ENCODE data around the gene DOK7. TPM values are rescaled to one million over a fixed set of nuclear protein-coding genes. Genes with fewer than 3 reads are reported as not detected.

The DOK7 gene
- 35.5 TPM for total RNA-seq
- long read RNA-seq, transcript DOK7-201 (7 exons, 2,562 nt): major isoform, 61 of 135 reads
- long read RNA-seq, transcript DOK7-203 (7 exons, 2,551 nt): minor isoform, 9 of 135 reads
- long read RNA-seq, partial matches to known transcripts: 41 of 135 reads
- long read RNA-seq, other reads (novel, unspliced or antisense): 21 of 135 reads

- DNase-seq (peak; percentile 83), ATAC-seq (peak; percentile 64)
- intact Hi-C loops (cut with micrococcal nuclease): no loop called here
Observed at GRCh38 chr4:3462790-3463415, at the start of gene DOK7. TSS of gene DOK7 (plus strand) at chr4:3463306. CDS start at chr4:3463376, 70 bp downstream.

GRCh38 chr4:3413675-3414420 is 49.3 kb upstream of the DOK7 start:
- intact Hi-C loops (cut with micrococcal nuclease): no loop called here
- no peak for ATAC-seq
- peak; percentile 26 for DNase-seq

- DNase-seq (peak; percentile 33), ATAC-seq (no peak)
- intact Hi-C loops (cut with micrococcal nuclease): no loop called here
Observed at GRCh38 chr4:3414421-3415279, 48.5 kb upstream of the DOK7 start.

- no peak for ATAC-seq
- DNase-seq: peak; percentile 41
- intact Hi-C loops (cut with micrococcal nuclease): no loop called here
Observed at GRCh38 chr4:3415471-3416141, 47.5 kb upstream of the DOK7 start.

GRCh38 chr4:3416270-3416669 is 46.8 kb upstream of the DOK7 start:
- intact Hi-C loops (cut with micrococcal nuclease): no loop called here
- ATAC-seq (no peak), DNase-seq (peak; percentile 20)

GRCh38 chr4:3416821-3417221 is 46.3 kb upstream of the DOK7 start:
- peak; percentile 21 for DNase-seq
- intact Hi-C loops (cut with micrococcal nuclease): no loop called here
- no peak for ATAC-seq

- DNase-seq: peak; percentile 17
- intact Hi-C loops (cut with micrococcal nuclease): no loop called here
- no peak for ATAC-seq
Observed at GRCh38 chr4:3417448-3417847, 45.7 kb upstream of the DOK7 start.

GRCh38 chr4:3418029-3418762 is 44.9 kb upstream of the DOK7 start:
- intact Hi-C loops (cut with micrococcal nuclease): no loop called here
- DNase-seq: peak; percentile 50
- peak; percentile 51 for ATAC-seq

GRCh38 chr4:3419836-3420605 is 43.1 kb upstream of the DOK7 start:
- ATAC-seq: no peak
- DNase-seq: peak; percentile 7
- intact Hi-C loops (cut with micrococcal nuclease): no loop called here

- DNase-seq (peak; percentile 17), ATAC-seq (no peak)
- intact Hi-C loops (cut with micrococcal nuclease): no loop called here
Observed at GRCh38 chr4:3420606-3420955, 42.5 kb upstream of the DOK7 start.

- DNase-seq: peak; percentile 8
- intact Hi-C loops (cut with micrococcal nuclease): no loop called here
- no peak for ATAC-seq
Observed at GRCh38 chr4:3420956-3421355, 42.1 kb upstream of the DOK7 start.

GRCh38 chr4:3421470-3421869 is 41.6 kb upstream of the DOK7 start:
- intact Hi-C loops (cut with micrococcal nuclease): no loop called here
- ATAC-seq (no peak), DNase-seq (peak; percentile 14)

GRCh38 chr4:3422241-3422801 is 40.8 kb upstream of the DOK7 start:
- DNase-seq: peak; percentile 26

GRCh38 chr4:3422808-3423297 is 40.3 kb upstream of the DOK7 start:
- intact Hi-C loops (cut with micrococcal nuclease): no loop called here
- no peak for ATAC-seq
- DNase-seq: peak; percentile 20

More at GRCh38 chr4:3422241-3422801, 40.8 kb upstream of the DOK7 start:
- intact Hi-C loops (cut with micrococcal nuclease): no loop called here
- ATAC-seq: no peak

- peak; percentile 4 for DNase-seq
- ATAC-seq: no peak
- intact Hi-C loops (cut with micrococcal nuclease): no loop called here
Observed at GRCh38 chr4:3423406-3423805, 39.7 kb upstream of the DOK7 start.

- intact Hi-C loops (cut with micrococcal nuclease): no loop called here
- ATAC-seq: no peak
Observed at GRCh38 chr4:3423952-3424351, 39.2 kb upstream of the DOK7 start.

GRCh38 chr4:3424522-3425095 is 38.5 kb upstream of the DOK7 start:
- DNase-seq: no peak
- intact Hi-C loops (cut with micrococcal nuclease): no loop called here
- no peak for ATAC-seq

More at GRCh38 chr4:3423952-3424351, 39.2 kb upstream of the DOK7 start:
- peak; percentile 12 for DNase-seq

Measured in left ventricle myocardium superior (tissue), 1 donor.